Stimulated activated CD4-positive, alpha-beta T cell treated with anti-CD3 and anti-CD28 coated beads, Interleukin-1b, Interleukin-23, amount 100 ng/mL, for 1 hour (primary cell): ENCODE results near the gene SLC40A1.

Experiments used
- DNase-seq, 2 donors: peaks; one replicate each; pipeline ENCODE4 v3.0.0-alpha.2; 2020; ENCODE audit warnings: low read depth in 2 of 2

Gene SLC40A1

GRCh38 chr2:189541591-189541990, 39.0 kb downstream of the SLC40A1 start:
- DNase-seq: no peak

DNA sequence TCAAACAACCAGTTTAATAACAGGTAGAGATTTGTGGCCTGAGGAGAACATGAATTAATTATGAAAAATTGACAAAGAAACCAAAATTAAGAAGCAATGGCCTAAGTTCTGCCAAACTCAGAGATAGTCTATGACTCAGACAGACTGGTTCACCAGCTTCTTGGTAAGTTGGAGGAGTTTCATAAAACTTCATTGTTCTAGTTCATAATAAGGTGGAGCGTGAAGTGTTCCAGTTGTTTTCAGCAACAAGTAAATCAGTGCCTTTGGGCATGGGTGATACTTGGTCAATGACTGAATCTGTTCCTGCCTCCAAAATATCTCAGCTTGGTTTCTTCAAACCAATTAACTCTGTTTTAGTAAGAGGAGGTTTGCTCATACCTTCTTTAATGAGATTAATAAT, 40.0 kb downstream of the SLC40A1 start:
- DNase-seq: no peak

DNA sequence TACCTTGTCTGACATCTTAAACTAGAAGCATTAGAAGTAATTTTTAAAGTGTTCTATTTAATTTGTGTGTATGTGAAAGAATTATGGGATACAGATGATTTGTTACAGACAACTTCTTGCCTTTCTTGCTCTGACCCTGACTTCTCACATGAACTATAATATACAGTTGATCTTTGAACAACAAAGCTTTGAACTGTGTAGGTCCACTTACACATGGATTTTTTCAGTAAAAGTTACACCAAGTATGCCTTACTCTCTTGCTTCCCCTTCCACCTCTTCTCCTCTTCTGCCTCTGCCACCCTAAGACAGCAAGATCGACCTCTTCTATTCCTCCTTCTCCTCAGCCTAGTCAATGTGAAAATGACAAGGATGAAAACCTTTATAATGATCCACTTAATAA, 42.2 kb downstream of the SLC40A1 start:
- DNase-seq: no peak

GRCh38 chr2:189536830-189537229, 43.8 kb downstream of the SLC40A1 start:
- no peak for DNase-seq

GRCh38 chr2:189534854-189535832, 45.4 kb downstream of the SLC40A1 start:
- no peak for DNase-seq

DNA sequence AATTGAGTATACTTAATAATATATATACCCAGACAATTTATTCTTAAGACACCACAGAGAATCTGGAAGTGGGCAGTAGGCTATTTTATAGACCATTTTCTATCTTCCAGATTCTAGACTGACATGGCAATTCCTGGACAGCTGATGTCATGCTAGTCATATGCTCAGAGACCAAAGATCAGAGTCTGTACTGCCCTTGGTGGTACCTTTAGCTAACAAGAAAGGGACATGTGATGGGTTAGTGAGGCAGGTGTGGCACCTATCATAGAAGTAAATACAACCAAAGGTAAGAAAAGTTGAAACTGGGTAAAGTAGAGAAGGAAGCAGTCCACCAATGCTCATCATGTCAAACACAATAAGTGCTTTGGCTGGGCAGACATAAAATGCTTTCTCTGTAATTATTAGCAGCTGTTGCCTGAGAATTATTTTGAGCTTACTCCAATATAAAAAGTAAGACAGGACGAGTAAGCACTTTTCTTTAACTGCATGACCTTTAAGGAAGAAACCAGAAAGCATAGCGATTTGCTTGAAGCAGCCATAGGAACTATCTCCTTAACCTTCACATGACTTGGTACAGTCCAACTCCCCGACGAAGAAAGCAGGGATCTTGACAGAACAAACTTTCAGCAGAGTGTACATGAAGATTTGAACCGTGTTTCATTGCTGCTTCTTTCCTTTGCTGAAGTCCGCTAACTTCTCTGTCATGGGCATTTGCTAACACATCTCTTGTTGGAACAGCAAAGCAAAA, 47.1 kb downstream of the SLC40A1 start:
- no peak for DNase-seq

DNA sequence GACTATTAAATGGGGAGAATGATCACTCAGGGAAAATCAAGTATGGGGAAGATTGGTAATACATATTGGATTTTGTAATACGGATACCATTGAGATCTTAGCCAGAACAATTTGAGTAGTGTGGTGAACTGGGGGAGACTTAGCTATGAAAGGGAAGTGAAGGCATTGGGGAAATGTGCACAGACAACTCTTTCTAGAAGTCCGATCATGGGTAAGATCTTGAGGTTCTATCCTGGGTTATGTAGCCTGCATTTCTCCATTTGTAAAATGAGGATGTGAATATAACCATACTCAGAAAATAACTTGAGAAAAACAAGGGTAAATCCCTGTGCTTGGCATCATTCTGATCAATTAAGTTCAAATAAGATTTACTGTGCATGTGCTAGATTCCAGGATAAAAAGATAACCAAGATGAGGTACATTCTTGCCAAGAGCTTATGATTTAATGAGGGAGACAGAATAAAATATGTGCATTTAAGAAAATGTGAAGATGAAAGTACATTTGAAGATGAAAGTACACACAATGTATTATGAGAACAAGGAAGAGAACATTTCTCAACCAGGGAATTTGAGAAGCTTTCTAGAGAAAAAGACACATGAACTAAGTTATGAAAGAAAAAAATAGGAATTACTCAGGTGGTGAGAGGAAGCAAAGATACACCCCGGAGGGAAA, 49.5 kb downstream of the SLC40A1 start:
- no peak for DNase-seq

- no peak for DNase-seq
Observed at GRCh38 chr2:189528617-189529016, 52.0 kb downstream of the SLC40A1 start.

DNA sequence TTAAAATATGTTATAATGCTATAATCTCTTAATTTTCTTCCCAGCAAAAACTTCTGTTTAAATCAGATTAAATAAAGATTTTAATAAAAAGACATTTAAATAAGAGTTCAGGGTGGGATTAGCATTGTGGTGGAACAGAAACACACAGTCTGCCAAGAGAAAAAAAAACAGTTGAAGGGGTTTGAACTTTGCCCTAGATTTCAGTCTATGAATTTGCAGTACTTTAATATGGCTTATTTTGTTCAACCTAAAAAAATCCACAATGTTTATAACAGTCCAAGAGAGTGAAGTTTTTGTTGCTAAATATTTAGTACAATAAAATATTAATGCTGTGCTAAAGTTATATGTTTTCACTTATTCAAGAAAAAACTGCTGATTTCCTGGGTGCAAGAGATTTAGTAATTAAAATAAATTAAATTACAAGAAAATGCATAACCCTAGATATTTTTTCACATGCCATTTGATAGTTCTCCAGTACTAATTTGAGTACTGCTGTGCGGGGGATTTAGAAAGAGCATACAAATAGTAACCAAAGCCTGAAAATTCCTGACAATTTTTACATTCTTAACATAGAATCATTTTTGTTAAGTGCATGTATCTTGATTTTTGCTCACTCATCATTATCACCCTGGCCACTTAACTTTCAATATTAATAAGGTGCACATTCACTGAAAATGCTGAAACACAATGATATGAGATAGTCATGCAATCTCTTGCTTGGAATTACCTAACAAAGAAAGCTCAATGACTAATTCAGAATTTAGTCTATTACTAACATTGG, 52.6 kb downstream of the SLC40A1 start:
- no peak for DNase-seq

DNA sequence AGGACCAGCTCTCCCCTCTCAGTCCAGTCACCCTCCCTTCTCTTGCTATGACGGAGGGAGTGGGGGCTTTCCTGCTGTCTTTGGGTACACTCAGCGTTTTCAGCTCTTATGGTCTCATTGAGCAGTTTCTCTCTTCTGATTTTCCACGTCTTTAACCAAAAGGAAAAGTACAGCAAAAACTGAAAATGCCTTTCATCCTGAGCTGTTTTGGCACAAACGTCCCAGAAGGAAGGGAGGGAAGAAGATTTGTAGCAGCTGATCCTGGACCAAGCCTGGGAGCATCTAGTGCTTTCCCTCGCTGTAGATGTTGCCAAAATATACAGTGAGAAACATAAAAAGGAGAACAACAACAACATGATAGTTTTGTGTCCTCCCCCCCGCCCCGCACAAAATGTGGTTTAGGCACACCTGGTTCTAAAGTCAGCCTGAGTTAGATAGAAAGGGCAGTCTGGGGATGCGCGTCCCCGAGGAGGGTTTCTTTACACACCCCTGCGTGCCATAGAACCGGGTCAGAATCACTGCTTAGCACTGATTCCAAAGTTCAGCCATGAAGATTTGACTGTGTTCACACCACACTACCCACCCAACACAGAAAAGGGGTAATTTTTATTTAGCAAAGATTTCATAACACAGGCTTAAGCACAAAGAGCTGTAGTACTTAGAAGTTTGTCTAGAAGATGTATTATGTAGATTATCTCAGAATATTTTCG, 53.4 kb downstream of the SLC40A1 start:
- DNase-seq: no peak

- DNase-seq: no peak
Observed at GRCh38 chr2:189526241-189526640, 54.3 kb downstream of the SLC40A1 start.

DNA sequence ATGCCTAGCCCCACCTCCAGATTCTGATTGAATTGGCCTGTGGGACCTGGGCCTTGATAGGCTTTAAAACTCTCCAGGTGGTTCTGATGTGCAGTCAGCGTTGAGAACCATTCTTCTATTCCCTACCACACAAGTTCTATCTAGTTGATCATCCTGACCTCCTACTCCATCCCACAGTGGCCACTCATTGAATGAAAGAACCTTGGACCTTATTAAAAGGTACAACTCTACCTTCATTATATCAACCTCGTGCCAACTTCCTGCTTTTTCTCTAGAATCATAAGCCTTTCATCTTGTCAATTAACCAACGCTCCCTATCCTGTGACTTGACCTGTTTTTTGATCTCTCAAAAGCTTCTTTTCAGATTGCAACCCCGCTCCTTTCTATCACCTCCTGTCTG, 55.8 kb downstream of the SLC40A1 start:
- no peak for DNase-seq

GRCh38 chr2:189522435-189523151, 58.0 kb downstream of the SLC40A1 start:
- no peak for DNase-seq

DNA sequence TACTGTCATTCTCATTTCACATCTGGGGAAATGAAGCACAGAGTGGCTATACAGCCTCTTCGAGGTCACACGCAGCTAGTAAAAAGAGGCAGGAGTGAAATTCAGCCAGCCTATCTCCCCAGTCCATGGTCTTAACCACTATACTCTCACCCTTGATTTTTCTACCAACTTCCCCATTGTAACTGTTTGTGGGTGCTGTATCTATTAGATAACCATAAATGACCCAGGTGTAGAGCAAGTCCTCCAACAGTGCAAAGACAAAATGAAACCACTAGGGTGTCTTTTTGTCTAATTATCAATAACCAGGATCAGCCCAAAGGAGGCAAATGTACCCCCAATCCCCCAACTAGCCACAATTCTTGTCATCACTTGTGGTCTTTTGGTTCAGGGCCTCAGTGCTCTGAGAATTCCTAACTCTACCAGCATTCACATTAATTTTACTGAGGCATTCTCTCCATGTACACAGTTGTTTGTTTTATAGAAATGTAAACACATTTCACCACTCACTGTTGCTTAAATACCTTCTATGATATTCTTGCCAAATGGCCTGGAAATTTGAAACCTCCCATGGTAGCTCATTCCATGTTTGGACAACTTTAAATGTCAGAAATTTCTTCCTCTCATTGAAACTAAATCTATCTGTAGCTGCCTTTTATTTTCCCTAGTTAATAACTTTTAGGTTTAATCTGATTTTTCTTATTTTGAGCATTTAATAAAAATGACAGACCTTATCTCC, 58.7 kb downstream of the SLC40A1 start:
- DNase-seq: no peak

DNA sequence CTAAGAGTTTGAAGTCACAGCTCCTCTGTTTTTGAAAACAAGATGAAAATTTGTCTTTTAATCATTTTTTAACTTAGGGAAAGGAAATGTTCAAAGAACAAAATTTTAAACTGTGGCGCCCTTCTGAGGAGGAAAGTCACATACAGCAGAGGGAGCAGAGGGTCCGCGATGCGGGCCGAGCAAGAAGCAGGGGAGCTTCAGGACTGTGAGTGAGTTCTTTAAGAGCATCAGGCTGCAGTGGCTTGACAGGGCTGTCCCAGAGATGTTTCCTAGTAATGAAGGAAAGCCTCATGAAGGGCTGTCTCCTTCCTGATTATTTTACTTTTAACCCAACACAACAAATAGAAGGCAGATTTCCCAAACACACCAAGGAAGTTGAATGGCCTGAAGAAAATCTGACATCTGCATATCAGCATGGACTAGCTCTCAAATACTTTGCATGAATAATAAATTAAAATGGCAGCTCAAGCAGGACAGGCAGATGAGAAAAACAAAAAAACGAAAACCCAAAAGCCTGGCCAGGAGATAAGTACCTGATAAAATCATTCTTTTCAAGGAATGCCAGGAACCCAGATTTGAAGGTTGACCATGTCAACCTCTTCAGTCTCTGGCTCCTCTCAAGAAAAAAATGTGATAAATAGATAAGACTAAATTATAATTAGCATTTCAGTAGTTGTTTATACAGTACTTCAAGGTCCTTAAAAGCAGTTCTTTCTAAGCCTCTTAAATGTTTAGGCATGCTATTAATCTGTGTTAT, 60.8 kb downstream of the SLC40A1 start:
- no peak for DNase-seq

DNA sequence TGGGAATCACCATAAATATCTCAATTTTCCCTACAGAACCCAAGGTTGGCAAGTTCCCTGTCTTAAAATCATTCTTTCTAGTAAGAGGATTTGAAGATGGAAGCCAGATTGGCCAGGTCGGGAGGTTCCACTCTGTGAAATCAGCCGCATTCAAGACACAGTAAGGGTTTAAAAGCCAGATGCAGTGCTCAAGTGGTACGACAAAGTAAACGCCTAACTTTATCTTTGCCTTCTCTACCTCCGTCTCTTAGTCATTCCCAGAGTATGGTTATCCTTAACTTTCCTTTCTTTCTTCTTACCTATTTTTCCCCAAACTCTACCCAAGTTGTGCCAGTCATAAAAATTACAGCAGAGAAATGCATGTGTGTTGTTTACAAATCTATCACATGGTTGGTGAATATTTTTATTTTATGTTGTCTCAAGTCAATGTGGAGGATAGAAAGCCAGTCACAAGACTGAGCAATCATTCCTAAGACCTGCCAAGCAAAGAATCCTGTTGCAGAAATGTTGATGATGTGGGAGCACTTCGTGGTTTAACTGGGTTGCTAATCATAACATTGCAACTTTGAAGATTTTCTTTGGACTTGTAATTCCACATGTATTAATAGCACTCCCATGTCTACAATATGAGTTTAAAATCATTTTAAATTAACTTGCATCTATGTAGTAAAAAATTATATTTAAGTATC, 62.6 kb downstream of the SLC40A1 start:
- no peak for DNase-seq

- DNase-seq: no peak
Observed at GRCh38 chr2:189516546-189516945, 64.0 kb downstream of the SLC40A1 start.

DNA sequence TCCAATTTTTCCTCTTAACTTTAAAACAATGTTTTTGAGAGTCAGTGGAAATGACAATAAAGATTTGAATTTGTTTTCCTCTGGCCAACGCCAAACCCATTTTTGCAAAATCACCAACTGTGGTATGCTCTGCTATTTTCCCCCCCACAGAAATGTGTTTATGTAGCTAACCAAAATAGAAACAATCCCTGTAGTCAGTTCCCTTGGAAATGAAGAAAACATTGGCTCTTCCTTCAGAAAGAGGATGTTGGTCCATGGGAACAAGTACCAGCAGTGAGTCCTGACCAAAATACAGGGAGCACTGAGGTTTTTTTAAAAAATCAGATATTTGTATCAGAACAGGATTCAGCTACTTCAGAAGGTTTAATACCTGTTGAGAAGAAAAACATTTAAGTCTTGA, 65.3 kb downstream of the SLC40A1 start:
- no peak for DNase-seq
